WI38 (cell line): ENCODE data around the gene STARD3.
A peak's percentile ranks its signal among the peaks of the same experiment; 100 is the strongest.

Experiments used
- H3K4me3 ChIP-seq: 2 replicates; pipeline ENCODE4 v1.5.1; 2011; ENCODE audit warnings: low read depth, mild to moderate bottlenecking, control low read depth, low read length
- TF ChIP-seq, protein P1 (sequence below): IDR thresholded peaks from 2 replicates; pipeline ENCODE4 v1.5.1; 2012; ENCODE audit warnings: low read depth, mild to moderate bottlenecking, control low read depth, low read length

STARD3 gene

DNA sequence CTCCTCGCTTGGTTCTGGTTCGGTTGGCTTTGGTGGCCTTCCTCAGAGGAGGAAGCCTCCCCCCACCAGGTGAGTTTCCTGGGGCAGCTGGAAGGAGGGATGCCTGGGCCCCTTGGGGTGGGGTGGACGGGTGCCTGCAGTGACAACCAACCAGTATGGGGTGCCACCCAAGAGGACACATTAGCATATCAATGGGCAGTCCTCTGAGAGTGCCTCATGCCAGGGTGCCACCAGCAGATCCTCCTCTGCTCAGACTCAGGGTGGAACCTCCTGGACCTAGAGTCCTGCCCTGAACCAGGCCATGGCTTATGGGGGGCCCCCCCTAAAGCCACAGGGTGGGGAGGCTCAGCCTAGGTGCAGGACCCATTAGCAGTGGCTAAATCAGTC, 7.5 kb upstream of the STARD3 start:
- TF ChIP-seq, protein P1, sequence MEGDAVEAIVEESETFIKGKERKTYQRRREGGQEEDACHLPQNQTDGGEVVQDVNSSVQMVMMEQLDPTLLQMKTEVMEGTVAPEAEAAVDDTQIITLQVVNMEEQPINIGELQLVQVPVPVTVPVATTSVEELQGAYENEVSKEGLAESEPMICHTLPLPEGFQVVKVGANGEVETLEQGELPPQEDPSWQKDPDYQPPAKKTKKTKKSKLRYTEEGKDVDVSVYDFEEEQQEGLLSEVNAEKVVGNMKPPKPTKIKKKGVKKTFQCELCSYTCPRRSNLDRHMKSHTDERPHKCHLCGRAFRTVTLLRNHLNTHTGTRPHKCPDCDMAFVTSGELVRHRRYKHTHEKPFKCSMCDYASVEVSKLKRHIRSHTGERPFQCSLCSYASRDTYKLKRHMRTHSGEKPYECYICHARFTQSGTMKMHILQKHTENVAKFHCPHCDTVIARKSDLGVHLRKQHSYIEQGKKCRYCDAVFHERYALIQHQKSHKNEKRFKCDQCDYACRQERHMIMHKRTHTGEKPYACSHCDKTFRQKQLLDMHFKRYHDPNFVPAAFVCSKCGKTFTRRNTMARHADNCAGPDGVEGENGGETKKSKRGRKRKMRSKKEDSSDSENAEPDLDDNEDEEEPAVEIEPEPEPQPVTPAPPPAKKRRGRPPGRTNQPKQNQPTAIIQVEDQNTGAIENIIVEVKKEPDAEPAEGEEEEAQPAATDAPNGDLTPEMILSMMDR: no peak
- H3K4me3 ChIP-seq: no peak overlapping the region

DNA sequence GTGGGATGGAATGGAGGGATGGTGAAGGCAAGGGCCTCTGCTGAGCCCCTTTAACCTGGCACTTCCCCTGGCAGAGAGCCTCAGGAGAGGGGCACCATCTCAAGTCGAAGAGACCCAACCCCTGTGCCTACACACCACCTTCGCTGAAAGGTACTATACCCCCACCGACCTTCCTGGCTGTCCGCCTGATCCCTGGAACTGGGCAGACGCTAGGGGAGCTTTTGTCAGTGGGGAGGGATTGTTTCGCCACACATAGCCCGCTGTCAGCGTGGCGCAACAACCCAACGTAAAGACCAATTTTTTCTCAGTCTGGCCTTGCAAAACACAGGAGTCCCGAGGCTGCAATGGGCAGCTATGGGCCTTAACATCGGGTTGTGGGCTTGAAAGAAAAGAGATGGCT, 7.0 kb upstream of the STARD3 start:
- H3K4me3 ChIP-seq: no peak overlapping the region
- TF ChIP-seq, protein P1: no peak

DNA sequence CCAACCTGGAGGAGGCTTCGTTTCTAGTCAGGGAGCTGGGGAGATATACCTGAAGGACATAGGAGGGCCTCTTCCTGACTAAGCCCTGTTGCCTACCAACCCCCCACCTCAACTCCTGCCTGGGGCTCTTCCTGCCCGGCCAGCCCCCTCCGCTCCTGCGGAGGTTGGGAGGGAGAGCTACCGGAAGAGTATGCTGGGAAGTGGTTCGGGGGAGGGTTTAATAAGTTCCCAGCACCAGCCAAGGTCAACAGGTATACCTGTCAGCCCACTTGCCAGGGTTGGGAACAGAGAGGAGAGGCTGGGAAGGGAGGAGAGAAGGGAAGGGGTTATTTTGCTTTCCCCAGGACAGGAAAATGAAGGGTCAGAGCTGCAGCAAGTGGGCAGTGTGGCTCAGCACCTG, 5.5 kb upstream of the STARD3 start:
- TF ChIP-seq, protein P1: no peak

GRCh38 chr17:39632153-39632941, 4.6 kb upstream of the STARD3 start:
- no peak overlapping the region for H3K4me3 ChIP-seq
- TF ChIP-seq, protein P1: no peak

More for the DNA sequence above, 5.5 kb upstream of the STARD3 start:
- no peak overlapping the region for H3K4me3 ChIP-seq

GRCh38 chr17:39633570-39634183, 3.3 kb upstream of the STARD3 start:
- TF ChIP-seq, protein P1: no peak
- H3K4me3 ChIP-seq: no peak overlapping the region

DNA sequence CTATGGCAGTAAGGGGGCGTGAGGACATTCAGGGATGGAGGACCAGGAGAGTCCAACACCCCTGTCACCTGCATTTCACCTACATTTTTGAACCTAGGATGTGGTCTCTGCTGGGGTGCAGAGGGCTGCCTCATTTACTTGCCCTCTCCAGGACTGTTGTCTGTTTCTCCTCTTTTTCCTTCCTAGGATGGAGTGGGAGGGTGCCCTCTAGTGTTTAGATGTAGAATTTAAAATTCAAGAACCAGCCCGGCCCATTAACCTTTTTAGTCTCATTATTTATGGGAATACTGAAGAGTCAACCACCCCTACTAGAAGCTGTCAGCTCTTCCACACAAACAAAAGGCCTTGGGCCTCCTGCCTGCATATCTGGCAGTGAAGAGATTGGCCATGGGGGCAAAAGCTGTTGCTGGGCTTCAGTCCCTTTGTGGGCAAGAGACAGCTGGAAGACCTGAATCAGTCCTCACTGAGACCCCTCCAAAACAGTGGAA, 2.5 kb upstream of the STARD3 start:
- TF ChIP-seq, protein P1: peak; percentile 72
- H3K4me3 ChIP-seq: no peak overlapping the region

DNA sequence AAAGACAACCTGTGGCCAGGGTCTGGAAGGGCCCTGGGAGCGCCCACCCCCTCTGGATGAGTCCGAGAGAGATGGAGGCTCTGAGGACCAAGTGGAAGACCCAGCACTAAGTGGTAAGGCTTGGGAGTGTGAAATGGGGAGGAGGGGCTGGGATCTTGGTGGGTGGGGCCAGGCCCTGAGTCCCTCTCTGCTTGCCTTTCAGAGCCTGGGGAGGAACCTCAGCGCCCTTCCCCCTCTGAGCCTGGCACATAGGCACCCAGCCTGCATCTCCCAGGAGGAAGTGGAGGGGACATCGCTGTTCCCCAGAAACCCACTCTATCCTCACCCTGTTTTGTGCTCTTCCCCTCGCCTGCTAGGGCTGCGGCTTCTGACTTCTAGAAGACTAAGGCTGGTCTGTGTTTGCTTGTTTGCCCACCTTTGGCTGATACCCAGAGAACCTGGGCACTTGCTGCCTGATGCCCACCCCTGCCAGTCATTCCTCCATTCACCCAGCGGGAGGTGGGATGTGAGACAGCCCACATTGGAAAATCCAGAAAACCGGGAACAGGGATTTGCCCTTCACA, 1.2 kb upstream of the STARD3 start:
- TF ChIP-seq, protein P1: no peak
- no peak overlapping the region for H3K4me3 ChIP-seq
